ENCODE measurements around the gene TOMM70. TPM values are rescaled to one million over a fixed set of nuclear protein-coding genes. Genes with fewer than 3 reads are reported as not detected.

Gene TOMM70
- total and polyA plus RNA-seq, 2 of the 13 experiments (the other 11 are each of a cell fraction or from before 2014, with no cell fraction given) = 27.0 to 77.2 TPM

DNA sequence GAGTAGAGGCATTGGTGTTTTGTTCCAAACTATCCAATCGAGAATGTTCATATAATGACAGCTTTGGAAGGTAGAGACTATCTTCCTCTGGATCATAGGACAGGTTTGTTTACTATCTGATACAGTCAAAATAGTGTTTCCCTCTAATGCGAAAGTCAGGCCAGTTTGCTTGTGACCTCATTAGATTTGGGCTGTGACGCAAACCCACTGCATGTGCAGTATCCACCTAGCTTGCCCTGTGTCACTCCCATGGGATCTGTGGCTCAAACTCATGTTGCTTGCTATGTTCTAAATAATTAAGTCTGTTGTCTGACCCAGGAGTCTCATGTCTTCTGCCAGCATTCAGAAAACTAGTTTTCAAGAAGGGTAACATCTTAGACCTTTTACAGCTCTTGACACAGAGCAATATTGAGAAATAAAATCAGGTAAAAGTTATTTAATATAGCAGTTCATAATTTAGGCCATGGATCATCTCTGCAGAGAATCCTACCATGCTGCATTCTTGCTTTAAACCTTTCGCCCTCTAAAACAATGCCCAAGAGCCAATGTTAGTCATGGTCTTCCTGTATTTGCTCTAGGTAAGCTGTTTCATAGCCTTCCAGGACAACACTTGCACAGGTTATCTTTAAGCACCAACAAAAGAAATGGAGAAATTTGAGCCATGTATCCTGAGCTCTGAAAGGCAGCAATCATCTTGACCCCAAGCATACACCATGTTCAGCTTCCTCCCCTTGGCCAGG is 40.0 kb downstream of the TOMM70 start:
- peak; percentile 9 for ATAC-seq
- H3K27ac ChIP-seq (ENCODE audit: extremely low read length, insufficient read depth, low read length) = no peak overlapping the region
- H3K36me3 ChIP-seq (replicated peaks in 1 of 2; ENCODE audit: control insufficient read depth in 1 of 2, insufficient read depth in 2 of 2, low read length in 2 of 2) = peaks cover 2 to 17% of the 10 kb centered on the region in 2 experiments; a peak in 4 of 5 replicates
- H3K27me3 ChIP-seq (ENCODE audit: control insufficient read depth in 1 of 2, insufficient read depth in 2 of 2, low read length in 2 of 2) = no peaks in the 10 kb centered on the region
- no peak for DNase-seq (ENCODE audit: low spot score)
- WGBS (ENCODE audit: low lambda C conversion rate) = 92% methylated on average over 4 of the region's 4 CpGs
- no peak overlapping the region for H3K9ac ChIP-seq (ENCODE audit: insufficient read depth, low read depth, low read length)
- BruUV-seq (replicated peaks) = no TSS peak
- peaks cover 25% of the 10 kb centered on the region for H3K4me1 ChIP-seq (ENCODE audit: insufficient read depth, low read length)
- H2AFZ ChIP-seq (ENCODE audit: low read length) = no peak overlapping the region
- H3K4me2 ChIP-seq (ENCODE audit: low read depth, low read length) = no peak overlapping the region
- POLR2A ChIA-PET = interaction anchor here (3.0 kb wide), 1 partner anchor 40 kb away, joined by 12 read pairs; the partner anchor contains the start of genes LNP1 and TOMM70
- peaks cover 4% of the 10 kb centered on the region; the same call in 1 of the 2 replicates for H3K9me3 ChIP-seq (ENCODE audit: low read length)
- in situ Hi-C loops (cut with HindIII; ENCODE audit: extremely low pct_ligation_motif_present, low pct_unique_long_range_greater_than_20kb) = no loop called here
- intact Hi-C loops (cut with micrococcal nuclease; ENCODE audit: unreplicated experiment) = no loop called here
- H4K20me1 ChIP-seq (ENCODE audit: insufficient read depth, low read length) = no peaks in the 10 kb centered on the region
- no peak overlapping the region for H3K4me3 ChIP-seq (replicated peaks in 1 of 3; ENCODE audit: insufficient read depth in 1 of 3, low read depth in 2 of 3, low read length in 3 of 3)
- FAIRE-seq = no peak
- H3K79me2 ChIP-seq (ENCODE audit: insufficient read depth, low read length) = no peaks in the 10 kb centered on the region
- CTCF ChIA-PET (ENCODE audit: low intra/inter-chr PET ratio, low total read pairs) = no interaction called here
- no peak for TF ChIP-seq ZNF143 (CRISPR knock-in tag; IDR thresholded peaks at IDR 0.05)
- TF ChIP-seq CCDC6 (CRISPR knock-in tag; IDR thresholded peaks at IDR 0.05) = 0 out of 2 replicates have a peak, but pooled peaks have one; percentile 24

DNA sequence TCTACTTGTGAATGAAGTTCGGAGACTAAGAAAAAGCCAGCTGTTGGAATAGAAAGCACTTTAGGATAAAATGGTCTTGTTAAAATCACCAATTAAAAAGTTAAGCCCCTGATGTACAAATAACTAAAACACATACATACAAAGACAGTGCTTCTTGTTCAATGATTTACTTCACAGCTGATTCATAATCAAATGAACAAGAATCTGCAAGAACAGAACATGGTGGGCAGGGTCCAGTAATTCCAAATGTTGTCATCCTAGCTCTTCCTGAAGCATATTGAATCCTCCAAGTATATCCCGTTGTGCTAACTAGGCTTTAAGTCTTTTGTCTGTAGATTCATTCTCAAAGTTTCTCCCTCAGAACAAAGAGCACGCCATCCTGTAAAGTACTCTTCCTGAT is 41.9 kb downstream of the TOMM70 start:
- Histone ChIP-seq H3K36me3 (replicated peaks in 1 of 2; ENCODE audit: control insufficient read depth in 1 of 2, insufficient read depth in 2 of 2, low read length in 2 of 2) (peaks cover 3 to 20% of the 10 kb centered on the region in 2 experiments), H3K9ac (ENCODE audit: insufficient read depth, low read depth, low read length) (no peak overlapping the region), H3K79me2 (ENCODE audit: insufficient read depth, low read length) (no peaks in the 10 kb centered on the region), H3K9me3 (ENCODE audit: low read length) (peaks cover 4% of the 10 kb centered on the region; the same call in 1 of the 2 replicates), H3K4me3 (replicated peaks in 1 of 3; ENCODE audit: insufficient read depth in 1 of 3, low read depth in 2 of 3, low read length in 3 of 3) (no peak overlapping the region), H3K27me3 (ENCODE audit: control insufficient read depth in 1 of 2, insufficient read depth in 2 of 2, low read length in 2 of 2) (no peaks in the 10 kb centered on the region), H3K4me2 (ENCODE audit: low read depth, low read length) (no peak overlapping the region), H4K20me1 (ENCODE audit: insufficient read depth, low read length) (no peaks in the 10 kb centered on the region), H3K27ac (ENCODE audit: extremely low read length, insufficient read depth, low read length) (no peak overlapping the region), H2AFZ (ENCODE audit: low read length) (no peak overlapping the region), H3K4me1 (ENCODE audit: insufficient read depth, low read length) (peaks cover 25% of the 10 kb centered on the region)
- POLR2A ChIA-PET = interaction anchor here (1.0 to 3.0 kb wide), 3 partner anchors 24 to 45 kb away, joined by 3 to 12 read pairs (median 7); partner anchors contain the start of genes LNP1, NIT2 and TOMM70
- no peak for ATAC-seq
- in situ Hi-C loops (cut with HindIII; ENCODE audit: extremely low pct_ligation_motif_present, low pct_unique_long_range_greater_than_20kb) (no loop called here), intact Hi-C loops (cut with micrococcal nuclease; ENCODE audit: unreplicated experiment) (no loop called here)
- CTCF ChIA-PET (ENCODE audit: low intra/inter-chr PET ratio, low total read pairs) = no interaction called here
- 93% methylated on average over 3 of the region's 3 CpGs for WGBS (ENCODE audit: low lambda C conversion rate)
- BruUV-seq (replicated peaks) = no TSS peak
- no peak for DNase-seq (ENCODE audit: low spot score)
- FAIRE-seq = no peak
- TF ChIP-seq SRSF4 (IDR thresholded peaks at IDR 0.05; ENCODE audit: low read depth, low read length, poor library complexity, severe bottlenecking) = no peak
- TF ChIP-seq IRX3 (CRISPR knock-in tag; IDR thresholded peaks at IDR 0.05; ENCODE audit: borderline replicate concordance, low read depth) = no peak
- TF ChIP-seq XBP1 (CRISPR knock-in tag; IDR thresholded peaks at IDR 0.05) = no peak
- TF ChIP-seq CEBPB (IDR thresholded peaks at IDR 0.05; ENCODE audit: borderline replicate concordance, low read depth, low read length) = no peak
- TF ChIP-seq SRF (IDR thresholded peaks at IDR 0.05; ENCODE audit: low read depth, low read length) = no peak
- no peak for TF ChIP-seq ZNF296 (CRISPR knock-in tag; conservative IDR thresholded peaks at IDR 0.05)
- no peak for TF ChIP-seq NRL (CRISPR knock-in tag; IDR thresholded peaks at IDR 0.05; ENCODE audit: borderline replicate concordance)
- TF ChIP-seq JUNB (CRISPR knock-in tag; IDR thresholded peaks at IDR 0.05; ENCODE audit: borderline replicate concordance) = no peak
- TF ChIP-seq PLRG1 (conservative IDR thresholded peaks at IDR 0.05) = no peak
- TF ChIP-seq TGIF2 (CRISPR knock-in tag; IDR thresholded peaks at IDR 0.05) = no peak
- no peak for TF ChIP-seq MXI1 (IDR thresholded peaks at IDR 0.05; ENCODE audit: borderline replicate concordance, low read depth, low read length)
- TF ChIP-seq, protein P1, sequence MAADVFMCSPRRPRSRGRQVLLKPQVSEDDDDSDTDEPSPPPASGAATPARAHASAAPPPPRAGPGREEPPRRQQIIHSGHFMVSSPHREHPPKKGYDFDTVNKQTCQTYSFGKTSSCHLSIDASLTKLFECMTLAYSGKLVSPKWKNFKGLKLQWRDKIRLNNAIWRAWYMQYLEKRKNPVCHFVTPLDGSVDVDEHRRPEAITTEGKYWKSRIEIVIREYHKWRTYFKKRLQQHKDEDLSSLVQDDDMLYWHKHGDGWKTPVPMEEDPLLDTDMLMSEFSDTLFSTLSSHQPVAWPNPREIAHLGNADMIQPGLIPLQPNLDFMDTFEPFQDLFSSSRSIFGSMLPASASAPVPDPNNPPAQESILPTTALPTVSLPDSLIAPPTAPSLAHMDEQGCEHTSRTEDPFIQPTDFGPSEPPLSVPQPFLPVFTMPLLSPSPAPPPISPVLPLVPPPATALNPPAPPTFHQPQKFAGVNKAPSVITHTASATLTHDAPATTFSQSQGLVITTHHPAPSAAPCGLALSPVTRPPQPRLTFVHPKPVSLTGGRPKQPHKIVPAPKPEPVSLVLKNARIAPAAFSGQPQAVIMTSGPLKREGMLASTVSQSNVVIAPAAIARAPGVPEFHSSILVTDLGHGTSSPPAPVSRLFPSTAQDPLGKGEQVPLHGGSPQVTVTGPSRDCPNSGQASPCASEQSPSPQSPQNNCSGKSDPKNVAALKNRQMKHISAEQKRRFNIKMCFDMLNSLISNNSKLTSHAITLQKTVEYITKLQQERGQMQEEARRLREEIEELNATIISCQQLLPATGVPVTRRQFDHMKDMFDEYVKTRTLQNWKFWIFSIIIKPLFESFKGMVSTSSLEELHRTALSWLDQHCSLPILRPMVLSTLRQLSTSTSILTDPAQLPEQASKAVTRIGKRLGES (CRISPR knock-in tag; IDR thresholded peaks at IDR 0.05; ENCODE audit: borderline replicate concordance) = no peak
